CD14-positive monocyte (primary cell): Measurements from ENCODE around the gene NDST1. TPM values are rescaled to one million over a fixed set of nuclear protein-coding genes. Genes with fewer than 3 reads are reported as not detected.

Experiments used
- DNase-seq, 3 donors: peaks; one replicate each; pipeline ENCODE4 v3.0.0-alpha.2; 2011 to 2022
- H2AFZ ChIP-seq: 2 replicates; pipeline ENCODE4 v1.6.0; 2012; ENCODE audit warnings: mild to moderate bottlenecking, low read depth, low read length, inconsistent platforms; ENCODE audit not compliant: insufficient read depth, poor library complexity, severe bottlenecking
- H3K27ac ChIP-seq, 2 donors: 1 replicate in 1 of 2; 2 replicates in 1 of 2; pipeline ENCODE4 v1.5.1; 2012 to 2013; ENCODE audit warnings: low read length in 2 of 2, control low read depth in 1 of 2, inconsistent platforms in 1 of 2, low read depth in 1 of 2, mild to moderate bottlenecking in 1 of 2
- H3K27me3 ChIP-seq, 2 donors: one replicate each; pipeline versions ENCODE4 v1.6.0 to v1.6.1; 2011 to 2013; ENCODE audit warnings: low read length in 2 of 2; ENCODE audit not compliant: control insufficient read depth in 2 of 2, insufficient read depth in 2 of 2
- H3K36me3 ChIP-seq, 2 donors: replicated peaks in 1 of 2; 1 replicate in 1 of 2; 2 replicates in 1 of 2; pipeline versions ENCODE4 v1.5.1 to v1.6.1; 2012 to 2013; ENCODE audit warnings: low read length in 2 of 2, control low read depth in 1 of 2, inconsistent platforms in 1 of 2, mild to moderate bottlenecking in 1 of 2; ENCODE audit not compliant: insufficient read depth in 2 of 2, control insufficient read depth in 1 of 2
- H3K4me1 ChIP-seq, 2 donors: 1 replicate in 1 of 2; 2 replicates in 1 of 2; pipeline versions ENCODE4 v1.5.1 to v1.6.1; 2012 to 2013; ENCODE audit warnings: low read length in 2 of 2, control low read depth in 1 of 2, inconsistent platforms in 1 of 2, mild to moderate bottlenecking in 1 of 2, moderate library complexity in 1 of 2; ENCODE audit not compliant: insufficient read depth in 2 of 2, control insufficient read depth in 1 of 2
- H3K4me2 ChIP-seq: replicated peaks from 2 replicates; pipeline ENCODE3; 2012; ENCODE audit warnings: low read length, moderate library complexity, mild to moderate bottlenecking; ENCODE audit not compliant: poor library complexity, severe bottlenecking; ENCODE audit errors: extremely low read depth
- H3K4me3 ChIP-seq, 3 experiments: fragments of 200-600 bp in 1 of 3; sonication (generic) in 1 of 3; replicated peaks in 1 of 3; 1 replicate in 2 of 3; 2 replicates in 1 of 3; pipeline ENCODE4 v1.5.1; 2011 to 2013; ENCODE audit warnings: low read length in 3 of 3, mild to moderate bottlenecking in 3 of 3, control low read depth in 2 of 3, low read depth in 2 of 3, inconsistent platforms in 1 of 3, moderate library complexity in 1 of 3
- H3K79me2 ChIP-seq: 2 replicates; pipeline ENCODE4 v1.6.0; 2012; ENCODE audit warnings: mild to moderate bottlenecking, control low read depth, inconsistent platforms, low read length, moderate library complexity; ENCODE audit not compliant: insufficient read depth
- H3K9ac ChIP-seq: 2 replicates; pipeline ENCODE4 v1.6.0; 2017; ENCODE audit warnings: low read length, mild to moderate bottlenecking; ENCODE audit not compliant: insufficient read depth, poor library complexity, severe bottlenecking
- H3K9me3 ChIP-seq, 2 donors: replicated peaks in 1 of 2; 1 replicate in 1 of 2; 2 replicates in 1 of 2; pipeline versions ENCODE4 v1.5.1 to v1.6.1; 2012 to 2013; ENCODE audit warnings: low read length in 2 of 2, control low read depth in 1 of 2; ENCODE audit not compliant: control insufficient read depth in 1 of 2, insufficient read depth in 1 of 2
- H4K20me1 ChIP-seq: 2 replicates; pipeline ENCODE4 v1.6.0; 2012; ENCODE audit warnings: mild to moderate bottlenecking, low read length, control low read depth, moderate library complexity; ENCODE audit not compliant: insufficient read depth
- H3K27ac Mint-ChIP-seq, 7 donors: one replicate each; pipeline ENCODE4 v1.8.0; 2020; ENCODE audit warnings: mild to moderate bottlenecking in 7 of 7, mixed read lengths in 7 of 7, moderate library complexity in 6 of 7, inconsistent platforms in 2 of 7
- H3K27me3 Mint-ChIP-seq, 3 donors: one replicate each; pipeline ENCODE4 v1.8.0; 2021 to 2022; ENCODE audit warnings: low read depth in 3 of 3, mild to moderate bottlenecking in 3 of 3, mixed read lengths in 3 of 3, moderate library complexity in 3 of 3, inconsistent platforms in 1 of 3
- H3K36me3 Mint-ChIP-seq, 2 donors: one replicate each; pipeline ENCODE4 v1.8.0; 2020; ENCODE audit warnings: mixed read lengths in 2 of 2, inconsistent platforms in 1 of 2, mild to moderate bottlenecking in 1 of 2
- H3K4me1 Mint-ChIP-seq: one replicate; pipeline ENCODE4 v1.8.0; 2020; ENCODE audit warnings: mild to moderate bottlenecking, mixed read lengths
- H3K4me3 Mint-ChIP-seq, 2 donors: one replicate each; pipeline ENCODE4 v1.8.0; 2020; ENCODE audit warnings: mild to moderate bottlenecking in 2 of 2, mixed read lengths in 2 of 2, moderate library complexity in 1 of 2
- H3K9me3 Mint-ChIP-seq, 7 donors: one replicate each; pipeline ENCODE4 v1.8.0; 2020 to 2022; ENCODE audit warnings: mixed read lengths in 7 of 7, mild to moderate bottlenecking in 6 of 7, moderate library complexity in 6 of 7, inconsistent platforms in 2 of 7
- WGBS: methylation state at CpG from one replicate; pipeline ENCODE4 v1.1.5; 2013; ENCODE audit warnings: missing lambda C conversion rate; ENCODE audit not compliant: insufficient coverage; 5-methylcytosine and 5-hydroxymethylcytosine counted together
- intact Hi-C, 2 donors: fragments of 100-400 bp; cut with micrococcal nuclease; formaldehyde crosslinking; loops; one replicate each; pipeline versions ENCODE4 v1.15.0 to v1.15.1; 2023
- polyA plus RNA-seq, 3 donors: library from polyadenylated mRNA; depleted of rRNA in 1 of 3; unstranded in 2 of 3; stranded (reverse) in 1 of 3; fragments of 300-500 nt in 2 of 3; fragments of >200 nt in 1 of 3; fragmentation: Illumina TruSeq in 2 of 3; gene quantifications; 1 replicate in 2 of 3; 2 replicates in 1 of 3; pipeline ENCODE4 v1.2.3, GENCODE V29; 2012 to 2021
- TF ChIP-seq, protein P1 (sequence below): fragments of 200-600 bp; IDR thresholded peaks from one replicate; pipeline ENCODE4 v1.8.0; 2022; ENCODE audit warnings: antibody characterized with exemption, mild to moderate bottlenecking

The NDST1 gene
- polyA plus RNA-seq, 3 donors, result 7.0 to 18.9 (median 7.5) TPM

DNA sequence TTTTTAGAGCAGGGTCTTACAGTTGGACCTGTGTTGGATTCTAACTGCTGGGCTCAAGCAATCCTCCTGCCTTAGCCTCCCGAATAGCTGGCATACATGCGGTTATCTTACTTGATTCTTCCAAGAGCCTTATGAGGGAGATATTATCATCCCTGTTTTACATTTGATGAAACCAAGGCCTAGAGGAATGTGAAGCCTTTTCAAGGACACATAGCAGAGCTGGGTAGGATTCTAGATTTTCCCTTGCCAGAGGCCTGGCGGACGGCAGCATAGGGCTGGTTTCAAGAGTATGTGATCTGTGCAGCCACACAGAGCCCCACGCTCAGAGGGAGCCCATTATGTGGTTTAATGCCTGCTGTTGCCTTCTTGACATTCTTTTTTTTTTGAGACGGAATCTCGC lies 24.2 kb downstream of the NDST1 start:
- H3K27me3 Mint-ChIP-seq, result peaks cover 0 to 2% (median 2%) of the 10 kb centered on the region in 3 donors
- Histone ChIP-seq H3K9ac (no peak overlapping the region), H3K9me3 (no peaks in the 10 kb centered on the region), H3K79me2 (no peaks in the 10 kb centered on the region), H3K27me3 (no peaks in the 10 kb centered on the region), H3K36me3 (peaks cover 78 to 94% of the 10 kb centered on the region in 2 donors), H3K4me2 (no peak overlapping the region), H3K4me1 (no peaks in the 10 kb centered on the region), H2AFZ (no peak overlapping the region), H4K20me1 (peaks cover 55% of the 10 kb centered on the region), H3K4me3 (no peak overlapping the region), H3K27ac (no peak overlapping the region)
- H3K36me3 Mint-ChIP-seq, result peaks cover 72 to 90% of the 10 kb centered on the region in 2 donors
- DNase-seq, result no peak
- TF ChIP-seq, protein P1, sequence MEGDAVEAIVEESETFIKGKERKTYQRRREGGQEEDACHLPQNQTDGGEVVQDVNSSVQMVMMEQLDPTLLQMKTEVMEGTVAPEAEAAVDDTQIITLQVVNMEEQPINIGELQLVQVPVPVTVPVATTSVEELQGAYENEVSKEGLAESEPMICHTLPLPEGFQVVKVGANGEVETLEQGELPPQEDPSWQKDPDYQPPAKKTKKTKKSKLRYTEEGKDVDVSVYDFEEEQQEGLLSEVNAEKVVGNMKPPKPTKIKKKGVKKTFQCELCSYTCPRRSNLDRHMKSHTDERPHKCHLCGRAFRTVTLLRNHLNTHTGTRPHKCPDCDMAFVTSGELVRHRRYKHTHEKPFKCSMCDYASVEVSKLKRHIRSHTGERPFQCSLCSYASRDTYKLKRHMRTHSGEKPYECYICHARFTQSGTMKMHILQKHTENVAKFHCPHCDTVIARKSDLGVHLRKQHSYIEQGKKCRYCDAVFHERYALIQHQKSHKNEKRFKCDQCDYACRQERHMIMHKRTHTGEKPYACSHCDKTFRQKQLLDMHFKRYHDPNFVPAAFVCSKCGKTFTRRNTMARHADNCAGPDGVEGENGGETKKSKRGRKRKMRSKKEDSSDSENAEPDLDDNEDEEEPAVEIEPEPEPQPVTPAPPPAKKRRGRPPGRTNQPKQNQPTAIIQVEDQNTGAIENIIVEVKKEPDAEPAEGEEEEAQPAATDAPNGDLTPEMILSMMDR, result no peak
- no peak overlapping the region for H3K4me3 Mint-ChIP-seq
- intact Hi-C loops, result no loop called here
- H3K9me3 Mint-ChIP-seq, result peaks cover 0 to 3% (median 0%) of the 10 kb centered on the region in 7 donors
- H3K27ac Mint-ChIP-seq, result peak overlapping the region in 2 of 7 donors; percentile 6 to 30
- WGBS, result 100% methylated on average over 3 of the region's 7 CpGs
- H3K4me1 Mint-ChIP-seq, result no peaks in the 10 kb centered on the region

DNA sequence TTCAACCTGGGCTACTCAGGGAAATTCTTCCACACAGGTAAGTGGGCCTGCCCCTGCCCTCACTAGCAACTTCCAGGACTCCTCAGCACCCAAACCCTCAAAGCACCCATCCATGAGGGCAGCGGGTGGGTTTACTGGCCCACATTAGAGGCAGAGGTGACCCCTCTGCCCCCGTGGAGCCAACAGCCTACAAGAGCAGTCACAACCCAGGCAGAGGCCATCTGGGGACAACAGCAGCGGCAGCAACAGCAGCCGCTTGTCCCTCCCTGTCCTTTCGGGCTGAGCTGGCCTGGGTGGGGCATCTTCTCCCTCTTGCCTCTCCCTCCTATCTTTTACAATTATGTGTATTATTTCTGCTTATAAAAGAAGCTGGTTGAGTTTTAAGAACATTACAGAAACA lies 25.1 kb downstream of the NDST1 start:
- Mint-ChIP-seq H3K9me3 (peaks cover 0 to 3% (median 0%) of the 10 kb centered on the region in 7 donors), H3K4me1 (no peaks in the 10 kb centered on the region), H3K27me3 (peaks cover 0 to 2% (median 1%) of the 10 kb centered on the region in 3 donors), H3K4me3 (no peak overlapping the region), H3K36me3 (peaks cover 71 to 91% of the 10 kb centered on the region in 2 donors), H3K27ac (peak overlapping the region in 3 of 7 donors; percentile 7 to 30 (median 19))
- peaks cover 47% of the 10 kb centered on the region for H4K20me1 ChIP-seq
- H3K27ac ChIP-seq, result no peak overlapping the region
- H3K4me2 ChIP-seq, result no peak overlapping the region
- intact Hi-C loops, result no loop called here
- no peak overlapping the region for H2AFZ ChIP-seq
- no peaks in the 10 kb centered on the region for H3K9me3 ChIP-seq
- H3K79me2 ChIP-seq, result no peaks in the 10 kb centered on the region
- H3K36me3 ChIP-seq, result peaks cover 77 to 94% of the 10 kb centered on the region in 2 donors
- DNase-seq, result no peak
- WGBS, result 100% methylated on average over 2 of the region's 5 CpGs
- H3K9ac ChIP-seq, result no peak overlapping the region
- no peak overlapping the region for H3K4me3 ChIP-seq
- H3K4me1 ChIP-seq, result no peaks in the 10 kb centered on the region
- no peaks in the 10 kb centered on the region for H3K27me3 ChIP-seq
- TF ChIP-seq, protein P1, result no peak
